Measurements from ENCODE around the gene MTCL1.

MTCL1 gene

DNA sequence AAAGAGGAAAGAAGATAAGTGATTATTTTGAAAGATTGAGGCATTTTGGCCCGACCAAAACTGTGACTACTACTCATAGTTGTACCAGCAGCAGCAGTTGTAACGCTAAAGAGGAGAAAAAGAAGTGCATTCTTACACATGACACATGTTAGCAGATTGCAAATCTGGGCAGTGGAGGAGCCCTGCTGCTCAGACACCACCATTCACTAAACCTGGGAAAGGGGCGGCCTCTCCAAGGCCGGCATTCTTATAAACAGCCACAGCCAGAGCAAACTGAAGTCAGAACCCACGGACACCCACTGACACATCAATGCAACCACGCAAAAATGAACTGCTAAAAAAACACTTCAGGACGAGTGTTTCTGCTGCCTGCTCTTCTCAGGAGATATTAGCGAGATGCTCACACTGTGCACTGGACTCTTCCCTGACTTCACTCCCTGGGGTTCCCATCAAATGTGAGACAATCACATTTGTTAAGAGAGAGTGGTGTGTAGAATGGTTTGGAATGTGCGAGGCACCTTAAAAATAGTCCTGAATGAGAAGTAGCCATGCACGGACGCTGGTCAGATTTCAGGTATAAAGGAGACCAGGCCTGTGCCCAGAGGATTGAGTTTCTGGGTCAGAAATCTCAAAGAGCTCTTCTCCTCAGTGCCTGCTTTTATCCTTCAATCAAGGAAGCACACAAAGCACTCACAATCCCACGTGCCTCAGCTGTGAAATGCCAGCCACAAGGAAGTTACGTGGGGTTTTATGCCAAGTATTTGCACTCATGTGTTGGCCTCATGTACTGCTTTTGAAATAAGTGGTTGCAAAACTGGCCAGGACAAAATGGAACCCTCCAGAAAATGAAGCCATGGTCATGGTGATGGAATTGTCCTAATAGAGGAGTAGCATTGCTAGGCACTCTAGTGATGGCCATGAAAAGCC lies 83.4 kb downstream of the MTCL1 start:
- no peak for DNase-seq (ENCODE audit: low read depth in 1 of 2, low spot score in 1 of 2)

GRCh38 chr18:8791171-8791651 lies 85.9 kb downstream of the MTCL1 start:
- no peak for DNase-seq (ENCODE audit: low read depth in 1 of 2, low spot score in 1 of 2)

GRCh38 chr18:8792688-8793316 lies 87.4 kb downstream of the MTCL1 start:
- no peak for DNase-seq (ENCODE audit: low read depth in 1 of 2, low spot score in 1 of 2)

DNA sequence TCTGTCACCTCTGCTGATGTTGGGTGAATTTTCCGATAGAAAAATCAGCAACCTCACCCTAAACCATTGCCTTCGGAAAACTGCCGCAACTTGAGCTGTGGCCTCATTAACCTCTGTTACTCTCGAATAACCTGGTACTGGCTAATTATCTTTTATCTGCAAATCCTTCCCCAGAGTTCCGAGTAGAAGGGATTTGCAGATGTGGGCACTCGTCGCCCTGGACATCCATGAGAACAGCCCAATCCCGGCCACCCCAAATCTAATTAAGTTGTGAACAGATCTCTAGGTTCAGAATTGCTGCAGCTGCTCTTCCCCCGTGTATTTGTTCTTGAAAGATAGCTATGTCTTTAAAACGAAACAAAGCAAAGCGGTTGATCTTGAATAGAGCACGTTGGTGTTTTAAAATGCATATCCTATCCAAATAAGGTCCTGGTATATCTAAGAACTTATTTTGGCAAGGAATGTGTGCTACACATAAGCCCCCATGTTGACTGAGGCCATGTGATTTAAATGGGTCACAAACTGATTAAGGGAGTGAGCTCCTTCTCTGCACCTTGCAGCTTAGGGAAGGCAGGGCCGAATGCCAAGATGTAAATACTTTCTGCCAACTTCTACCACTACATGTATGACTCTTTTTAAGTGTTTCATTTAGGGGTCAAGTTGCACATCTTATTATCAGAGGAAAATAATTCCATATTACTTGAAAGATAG lies 88.2 kb downstream of the MTCL1 start:
- no peak for DNase-seq (ENCODE audit: low read depth in 1 of 2, low spot score in 1 of 2)

GRCh38 chr18:8794156-8794933 lies 89.0 kb downstream of the MTCL1 start:
- DNase-seq (ENCODE audit: low read depth in 1 of 2, low spot score in 1 of 2): no peak

GRCh38 chr18:8794934-8795280 lies 89.6 kb downstream of the MTCL1 start:
- DNase-seq (ENCODE audit: low read depth in 1 of 2, low spot score in 1 of 2): no peak

GRCh38 chr18:8795586-8796325 lies 90.4 kb downstream of the MTCL1 start:
- no peak for DNase-seq (ENCODE audit: low read depth in 1 of 2, low spot score in 1 of 2)

DNA sequence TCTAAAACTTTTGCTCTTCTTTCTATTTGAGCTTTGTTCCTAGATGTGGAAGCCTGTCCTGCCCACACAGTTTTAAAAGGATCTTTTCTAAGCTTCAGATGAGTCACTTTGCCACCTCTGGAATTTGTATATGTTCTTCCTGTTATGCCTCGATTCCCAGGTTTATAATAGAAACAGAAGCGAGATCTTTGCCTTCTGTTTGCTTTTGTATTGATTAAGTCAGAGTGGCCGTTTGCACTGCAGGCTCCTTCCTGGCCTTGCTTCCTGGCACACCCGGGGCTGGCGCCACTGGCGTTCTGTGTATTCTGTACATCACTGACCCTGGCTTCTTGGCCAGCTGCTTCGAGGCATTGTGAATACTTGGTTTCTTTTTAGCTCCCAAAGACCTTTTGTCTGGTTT lies 91.8 kb downstream of the MTCL1 start:
- no peak for DNase-seq (ENCODE audit: low read depth in 1 of 2, low spot score in 1 of 2)

- DNase-seq (ENCODE audit: low read depth in 1 of 2, low spot score in 1 of 2): no peak
Measured at GRCh38 chr18:8799001-8799400, 93.6 kb downstream of the MTCL1 start.

DNA sequence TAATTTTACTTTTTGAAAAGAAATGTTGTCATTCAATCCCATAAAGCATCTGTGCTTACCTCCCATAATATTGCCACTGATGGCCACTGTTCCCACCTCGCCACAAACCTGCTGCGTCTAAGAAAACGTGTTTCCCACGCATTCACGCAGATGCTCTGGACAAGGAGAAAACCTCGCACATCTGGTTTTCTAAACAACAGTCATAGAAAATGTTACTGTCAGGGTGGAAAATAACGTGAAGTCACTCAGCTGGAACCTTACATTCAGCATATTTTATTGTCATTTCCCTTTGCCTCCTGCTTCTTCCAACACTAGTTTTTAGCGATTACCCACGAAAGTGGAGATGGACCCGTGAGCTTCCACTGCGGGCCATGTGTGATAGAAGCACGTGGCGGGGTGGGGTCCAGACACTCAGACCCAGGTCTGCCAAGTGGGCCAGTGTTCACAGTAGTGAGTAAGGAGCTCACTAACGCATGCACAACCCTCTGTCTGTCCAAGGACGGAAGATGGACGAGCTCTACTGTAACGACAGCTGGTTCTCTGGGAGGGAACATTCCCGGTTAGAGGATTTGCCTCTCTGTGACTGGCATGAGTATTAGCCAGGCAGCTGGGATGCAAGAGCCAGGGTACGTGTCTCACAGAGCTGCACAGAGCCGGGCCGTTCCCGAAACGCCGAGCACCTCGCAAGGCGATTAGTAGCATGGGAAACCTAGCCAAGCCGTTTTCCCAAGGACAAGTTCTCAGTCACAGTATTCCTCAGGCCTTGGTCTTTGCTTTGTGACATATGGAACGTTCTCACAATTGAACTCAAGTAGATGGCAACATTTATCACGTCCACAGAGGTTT lies 94.5 kb downstream of the MTCL1 start:
- DNase-seq (ENCODE audit: low read depth in 1 of 2, low spot score in 1 of 2): no peak

DNA sequence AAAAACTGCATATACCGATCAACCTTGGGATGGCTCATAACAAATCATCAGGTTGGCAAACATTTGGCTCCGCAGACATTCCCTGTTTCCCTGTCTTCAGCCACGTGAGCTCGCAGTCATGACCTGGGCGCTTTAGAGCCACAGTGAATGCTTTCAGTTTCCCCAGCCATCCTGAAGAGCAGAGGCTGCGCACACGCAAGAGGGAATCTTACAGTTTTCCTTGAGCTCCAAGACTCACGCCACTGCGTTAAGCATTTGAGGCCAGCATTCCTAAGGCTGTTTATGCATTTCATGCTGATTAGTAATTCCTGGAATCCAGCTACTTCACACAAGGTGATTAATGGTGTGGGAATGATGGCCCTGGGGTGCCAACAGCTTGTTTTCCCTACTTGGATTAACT lies 95.1 kb downstream of the MTCL1 start:
- DNase-seq (ENCODE audit: low read depth in 1 of 2, low spot score in 1 of 2): no peak

GRCh38 chr18:8800876-8801262 lies 95.5 kb downstream of the MTCL1 start:
- DNase-seq (ENCODE audit: low read depth in 1 of 2, low spot score in 1 of 2): no peak

- no peak for DNase-seq (ENCODE audit: low read depth in 1 of 2, low spot score in 1 of 2)
Measured at GRCh38 chr18:8801263-8801901, 96.0 kb downstream of the MTCL1 start.

GRCh38 chr18:8802017-8802672 lies 96.8 kb downstream of the MTCL1 start:
- no peak for DNase-seq (ENCODE audit: low read depth in 1 of 2, low spot score in 1 of 2)

DNA sequence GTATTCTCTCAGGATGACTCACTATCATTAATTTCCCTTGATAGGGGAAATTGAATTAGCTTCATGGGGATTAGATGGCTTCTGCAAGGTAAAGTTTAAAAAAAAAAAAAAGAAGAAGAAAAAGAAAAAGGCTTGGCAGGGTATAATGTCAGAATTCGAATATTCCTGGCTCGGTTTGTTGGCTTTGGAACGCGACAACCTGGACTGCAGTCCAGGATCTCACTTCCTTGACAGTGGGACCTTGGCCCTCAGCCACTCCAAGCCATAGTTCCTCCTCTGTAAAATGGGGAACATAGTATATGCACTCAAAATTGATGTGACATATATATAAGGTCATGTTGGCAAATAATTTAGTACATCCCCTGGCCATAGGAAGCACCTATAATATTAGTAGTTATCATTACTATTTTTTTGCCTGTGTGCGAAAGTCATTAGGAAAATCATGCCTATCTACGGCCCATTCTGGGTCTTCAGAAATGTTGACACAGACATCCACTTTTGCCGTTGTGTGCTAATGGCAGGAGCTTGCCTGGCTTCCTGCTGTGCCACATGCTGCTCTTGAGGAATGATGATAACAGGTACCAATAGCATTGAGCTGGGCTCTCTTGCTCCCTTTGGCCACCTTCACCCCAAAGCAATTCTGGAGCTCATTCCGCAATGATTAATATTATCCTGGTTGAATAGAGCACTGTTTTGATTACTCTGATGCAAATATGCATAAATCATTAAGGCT lies 97.9 kb downstream of the MTCL1 start:
- no peak for DNase-seq (ENCODE audit: low read depth in 1 of 2, low spot score in 1 of 2)

GRCh38 chr18:8803957-8804356 lies 98.6 kb downstream of the MTCL1 start:
- DNase-seq (ENCODE audit: low read depth in 1 of 2, low spot score in 1 of 2): no peak

- DNase-seq (ENCODE audit: low read depth in 1 of 2, low spot score in 1 of 2): no peak
Measured at GRCh38 chr18:8805552-8805951, 100.2 kb downstream of the MTCL1 start.

All from activated T-helper 1 cell treated with anti-CD3 and anti-CD28 coated beads, Interleukin-2, amount 50 U/mL, for 16 hours (primary cell).